HepG2 (cell line): ENCODE data around the gene TMEM247.

ENCODE experiments used
- BRCA1 ChIP-seq: sonication (generic); formaldehyde crosslinking; IDR thresholded peaks from 2 replicates; pipeline ENCODE4 v1.4.0; 2020; ENCODE audit warnings: missing genetic modification reagents
- CTCF ChIP-seq: sonication (generic); formaldehyde crosslinking; IDR thresholded peaks from 2 replicates; pipeline ENCODE4 v1.5.0; 2020; ENCODE audit warnings: mild to moderate bottlenecking, missing genetic modification reagents, moderate library complexity
- GABPA ChIP-seq, 2 experiments: IDR thresholded peaks; 2 replicates each; pipeline ENCODE4 v1.6.1; 2011 to 2016; ENCODE audit warnings: low read depth in 2 of 2, low read length in 1 of 2, missing biosample characterization in 1 of 2, missing genetic modification characterization in 1 of 2
- MAX ChIP-seq: IDR thresholded peaks from 2 replicates; pipeline ENCODE4 v1.6.1; 2012; ENCODE audit warnings: inconsistent platforms
- NAIF1 ChIP-seq: sonication (generic); formaldehyde crosslinking; IDR thresholded peaks from 2 replicates; pipeline ENCODE4 v1.5.0; 2020; ENCODE audit warnings: mild to moderate bottlenecking, missing genetic modification reagents, borderline replicate concordance
- PRPF4 ChIP-seq: fragments of 200-400 bp; formaldehyde crosslinking; IDR thresholded peaks from 2 replicates; pipeline ENCODE4 v1.6.1; 2016; ENCODE audit warnings: low read length, low read depth; ENCODE audit not compliant: poor library complexity, severe bottlenecking
- RAD21 ChIP-seq: fragments of 450-650 bp; formaldehyde crosslinking; IDR thresholded peaks from 2 replicates; pipeline ENCODE4 v1.5.0; 2020; ENCODE audit warnings: mild to moderate bottlenecking
- SYNCRIP ChIP-seq: fragments of 200-400 bp; formaldehyde crosslinking; IDR thresholded peaks from 2 replicates; pipeline ENCODE4 v1.6.1; 2018; ENCODE audit warnings: mild to moderate bottlenecking, low read depth, low read length; ENCODE audit not compliant: insufficient read depth
- U2AF1 ChIP-seq: fragments of 200-400 bp; formaldehyde crosslinking; optimal IDR thresholded peaks from 2 replicates; pipeline ENCODE3; 2017; ENCODE audit warnings: mild to moderate bottlenecking, low read depth, low read length
- ZNF501 ChIP-seq: sonication (generic); formaldehyde crosslinking; IDR thresholded peaks from 2 replicates; pipeline ENCODE4 v1.5.1; 2020; ENCODE audit warnings: mild to moderate bottlenecking, moderate library complexity, missing genetic modification reagents
- ZNF512 ChIP-seq: sonication (generic); formaldehyde crosslinking; IDR thresholded peaks from 2 replicates; pipeline ENCODE4 v1.4.0; 2020; ENCODE audit warnings: mild to moderate bottlenecking, missing genetic modification reagents
- ZNF768 ChIP-seq: sonication (generic); formaldehyde crosslinking; IDR thresholded peaks from 2 replicates; pipeline ENCODE4 v1.4.0; 2020; ENCODE audit warnings: missing genetic modification reagents
- ZNF83 ChIP-seq: sonication (generic); formaldehyde crosslinking; IDR thresholded peaks from 2 replicates; pipeline ENCODE4 v1.4.0; 2020; ENCODE audit warnings: missing genetic modification reagents, mild to moderate bottlenecking, borderline replicate concordance
- TF ChIP-seq, protein P1 (sequence below): sonication (generic); formaldehyde crosslinking; IDR thresholded peaks from 2 replicates; pipeline ENCODE4 v1.4.0; 2020; ENCODE audit warnings: missing genetic modification reagents

DNA sequence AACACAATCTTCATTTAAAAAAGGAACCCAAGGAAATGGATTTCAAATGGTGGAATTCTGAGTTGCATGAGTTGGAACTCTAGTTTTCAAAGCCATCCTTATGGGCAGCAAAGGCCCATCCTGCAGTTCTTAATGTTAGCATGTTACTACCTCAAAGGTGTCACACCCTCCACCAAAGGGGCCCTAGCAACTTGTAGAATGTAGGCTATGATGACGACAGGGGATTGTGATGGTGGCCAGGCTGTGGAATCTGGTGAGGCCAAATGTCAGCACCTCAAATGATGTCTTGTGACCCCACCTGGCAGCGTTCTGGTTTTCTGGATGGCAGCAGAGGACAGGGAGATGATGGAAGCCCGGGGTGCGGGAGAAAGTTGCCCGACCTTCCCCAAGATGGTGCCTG, at the start of gene TMEM247:
- no peak for TF ChIP-seq ZNF768
- TF ChIP-seq, protein P1, sequence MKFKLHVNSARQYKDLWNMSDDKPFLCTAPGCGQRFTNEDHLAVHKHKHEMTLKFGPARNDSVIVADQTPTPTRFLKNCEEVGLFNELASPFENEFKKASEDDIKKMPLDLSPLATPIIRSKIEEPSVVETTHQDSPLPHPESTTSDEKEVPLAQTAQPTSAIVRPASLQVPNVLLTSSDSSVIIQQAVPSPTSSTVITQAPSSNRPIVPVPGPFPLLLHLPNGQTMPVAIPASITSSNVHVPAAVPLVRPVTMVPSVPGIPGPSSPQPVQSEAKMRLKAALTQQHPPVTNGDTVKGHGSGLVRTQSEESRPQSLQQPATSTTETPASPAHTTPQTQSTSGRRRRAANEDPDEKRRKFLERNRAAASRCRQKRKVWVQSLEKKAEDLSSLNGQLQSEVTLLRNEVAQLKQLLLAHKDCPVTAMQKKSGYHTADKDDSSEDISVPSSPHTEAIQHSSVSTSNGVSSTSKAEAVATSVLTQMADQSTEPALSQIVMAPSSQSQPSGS (CRISPR knock-in tag), result no peak
- TF ChIP-seq SYNCRIP, result no peak
- no peak for TF ChIP-seq BRCA1
- no peak for TF ChIP-seq GABPA (IDR thresholded peaks at IDR 0.05; ENCODE audit: low read depth, low read length)
- TF ChIP-seq GABPA (CRISPR knock-in tag; IDR thresholded peaks at IDR 0.05; ENCODE audit: low read depth), result no peak
- TF ChIP-seq CTCF (CRISPR knock-in tag), result no peak
- no peak for TF ChIP-seq ZNF83 (CRISPR knock-in tag)
- no peak for TF ChIP-seq NAIF1 (CRISPR knock-in tag)
- no peak for TF ChIP-seq MAX
- TF ChIP-seq RAD21 (CRISPR knock-in tag), result no peak
- no peak for TF ChIP-seq U2AF1
- TF ChIP-seq ZNF512 (CRISPR knock-in tag), result no peak
- TF ChIP-seq PRPF4, result no peak
- no peak for TF ChIP-seq ZNF501
